ENCODE measurements around the gene PDE2A.

The PDE2A gene

GRCh38 chr11:72705442-72706365 is 31.5 kb upstream of the PDE2A start:
- FAIRE-seq (no peak), DNase-seq (ENCODE audit: insufficient read length, low spot score) (no peak)

- DNase-seq (ENCODE audit: insufficient read length, low spot score) (no peak), FAIRE-seq (no peak)
Observed at GRCh38 chr11:72704783-72705265, 30.6 kb upstream of the PDE2A start.

- DNase-seq (ENCODE audit: insufficient read length, low spot score) (no peak), FAIRE-seq (no peak)
Observed at GRCh38 chr11:72704028-72704782, 30.0 kb upstream of the PDE2A start.

GRCh38 chr11:72703267-72704008 is 29.2 kb upstream of the PDE2A start:
- FAIRE-seq (no peak), DNase-seq (ENCODE audit: insufficient read length, low spot score) (no peak)

GRCh38 chr11:72702577-72703241 is 28.5 kb upstream of the PDE2A start:
- no peak for FAIRE-seq

GRCh38 chr11:72702096-72702495 is 27.9 kb upstream of the PDE2A start:
- DNase-seq (ENCODE audit: insufficient read length, low spot score) (no peak), FAIRE-seq (no peak)

More at GRCh38 chr11:72702577-72703241, 28.5 kb upstream of the PDE2A start:
- DNase-seq (ENCODE audit: insufficient read length, low spot score), result no peak

GRCh38 chr11:72701466-72701865 is 27.2 kb upstream of the PDE2A start:
- no peak for FAIRE-seq
- DNase-seq (ENCODE audit: insufficient read length, low spot score), result no peak

- FAIRE-seq (no peak), DNase-seq (ENCODE audit: insufficient read length, low spot score) (no peak)
Observed at GRCh38 chr11:72700146-72700545, 25.9 kb upstream of the PDE2A start.

- DNase-seq (ENCODE audit: insufficient read length, low spot score) (no peak), FAIRE-seq (no peak)
Observed at GRCh38 chr11:72697814-72698213, 23.6 kb upstream of the PDE2A start.

GRCh38 chr11:72696866-72697700 is 22.9 kb upstream of the PDE2A start:
- DNase-seq (ENCODE audit: insufficient read length, low spot score) (no peak), FAIRE-seq (no peak)

GRCh38 chr11:72695354-72695753 is 21.1 kb upstream of the PDE2A start:
- DNase-seq (ENCODE audit: insufficient read length, low spot score) (no peak), FAIRE-seq (no peak)

GRCh38 chr11:72693271-72693968 is 19.2 kb upstream of the PDE2A start:
- DNase-seq (ENCODE audit: insufficient read length, low spot score) (no peak), FAIRE-seq (no peak)

GRCh38 chr11:72692498-72693237 is 18.4 kb upstream of the PDE2A start:
- no peak for FAIRE-seq
- DNase-seq (ENCODE audit: insufficient read length, low spot score), result no peak

GRCh38 chr11:72690166-72690565 is 15.9 kb upstream of the PDE2A start:
- FAIRE-seq (no peak), DNase-seq (ENCODE audit: insufficient read length, low spot score) (no peak)

- FAIRE-seq (no peak), DNase-seq (ENCODE audit: insufficient read length, low spot score) (no peak)
Observed at GRCh38 chr11:72688929-72689328, 14.7 kb upstream of the PDE2A start.

- DNase-seq (ENCODE audit: insufficient read length, low spot score) (no peak), FAIRE-seq (no peak)
Observed at GRCh38 chr11:72688486-72688885, 14.3 kb upstream of the PDE2A start.

GRCh38 chr11:72687326-72687725 is 13.1 kb upstream of the PDE2A start:
- DNase-seq (ENCODE audit: insufficient read length, low spot score) (no peak), FAIRE-seq (no peak)

- no peak for FAIRE-seq
- DNase-seq (ENCODE audit: insufficient read length, low spot score), result no peak
Observed at GRCh38 chr11:72686639-72687220, 12.5 kb upstream of the PDE2A start.
